ENCODE results near the gene GLMP.

DNA sequence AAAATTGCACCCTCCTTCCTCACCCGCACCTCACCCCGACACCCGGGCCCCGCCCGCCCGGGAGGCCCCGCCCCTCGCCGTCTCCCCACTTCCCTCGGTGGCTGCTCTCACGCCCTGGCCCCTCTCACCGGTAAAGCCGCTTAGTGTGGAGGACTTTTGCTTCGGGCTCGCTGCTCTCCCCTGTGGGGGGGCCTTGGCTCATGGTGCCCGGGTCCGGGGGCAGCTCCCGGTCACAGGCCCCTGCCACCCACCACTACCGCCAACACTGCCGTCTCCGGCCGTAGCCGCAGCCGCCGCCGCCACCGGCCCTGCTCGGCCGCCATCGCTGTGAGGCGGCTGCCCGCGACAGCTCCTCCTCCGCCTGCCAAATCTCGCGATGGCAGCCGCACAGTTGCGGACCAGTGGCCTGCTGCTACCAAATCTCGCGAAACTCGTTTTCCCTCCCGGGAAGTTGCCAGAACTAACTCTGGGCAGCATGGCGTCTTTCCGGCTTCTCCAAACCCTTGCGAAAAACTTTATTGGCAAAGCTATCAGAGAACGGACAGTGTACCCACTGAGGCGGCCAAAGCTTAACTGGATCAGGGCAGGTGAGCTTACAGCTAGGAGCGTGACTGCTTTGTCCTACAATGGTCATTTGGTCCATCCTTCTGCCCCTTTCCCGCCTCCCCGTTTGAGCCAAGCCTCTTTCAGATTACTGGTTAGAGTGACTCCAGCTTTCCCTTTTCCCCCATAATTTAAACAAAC, 12.8 kb downstream of the GLMP start, which contains the start of gene SMG5:
- no peak for TF ChIP-seq EZH2phosphoT487 (IDR thresholded peaks at IDR 0.05; ENCODE audit: low read depth)
- TF ChIP-seq, protein P1, sequence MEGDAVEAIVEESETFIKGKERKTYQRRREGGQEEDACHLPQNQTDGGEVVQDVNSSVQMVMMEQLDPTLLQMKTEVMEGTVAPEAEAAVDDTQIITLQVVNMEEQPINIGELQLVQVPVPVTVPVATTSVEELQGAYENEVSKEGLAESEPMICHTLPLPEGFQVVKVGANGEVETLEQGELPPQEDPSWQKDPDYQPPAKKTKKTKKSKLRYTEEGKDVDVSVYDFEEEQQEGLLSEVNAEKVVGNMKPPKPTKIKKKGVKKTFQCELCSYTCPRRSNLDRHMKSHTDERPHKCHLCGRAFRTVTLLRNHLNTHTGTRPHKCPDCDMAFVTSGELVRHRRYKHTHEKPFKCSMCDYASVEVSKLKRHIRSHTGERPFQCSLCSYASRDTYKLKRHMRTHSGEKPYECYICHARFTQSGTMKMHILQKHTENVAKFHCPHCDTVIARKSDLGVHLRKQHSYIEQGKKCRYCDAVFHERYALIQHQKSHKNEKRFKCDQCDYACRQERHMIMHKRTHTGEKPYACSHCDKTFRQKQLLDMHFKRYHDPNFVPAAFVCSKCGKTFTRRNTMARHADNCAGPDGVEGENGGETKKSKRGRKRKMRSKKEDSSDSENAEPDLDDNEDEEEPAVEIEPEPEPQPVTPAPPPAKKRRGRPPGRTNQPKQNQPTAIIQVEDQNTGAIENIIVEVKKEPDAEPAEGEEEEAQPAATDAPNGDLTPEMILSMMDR (IDR thresholded peaks at IDR 0.05; ENCODE audit: low read depth, low read length), result no peak

Data from OCI-LY3 (cell line).